ENCODE measurements around the gene ZDHHC14.
A peak's percentile ranks its signal among the peaks of the same experiment; 100 is the strongest.

ZDHHC14 gene

GRCh38 chr6:157721830-157722229 is 340.8 kb downstream of the ZDHHC14 start:
- no peak for TF ChIP-seq EGR1 (IDR thresholded peaks at IDR 0.05)
- TF ChIP-seq MAX (IDR thresholded peaks at IDR 0.05) = no peak
- TF ChIP-seq USF1 (IDR thresholded peaks at IDR 0.05) = no peak
- TF ChIP-seq TCF12 (IDR thresholded peaks at IDR 0.05; ENCODE audit: low read depth) = no peak
- no peak for TF ChIP-seq ZBTB7A (IDR thresholded peaks at IDR 0.05; ENCODE audit: low read depth)
- TF ChIP-seq YY1 (IDR thresholded peaks at IDR 0.05; ENCODE audit: low read depth) = no peak
- no peak for TF ChIP-seq NFIC (IDR thresholded peaks at IDR 0.05)
- TF ChIP-seq CEBPB (IDR thresholded peaks at IDR 0.05) = no peak
- no peak for TF ChIP-seq TEAD4 (IDR thresholded peaks at IDR 0.05)
- TF ChIP-seq FOXM1 (IDR thresholded peaks at IDR 0.05; ENCODE audit: borderline replicate concordance, low read depth) = no peak
- no peak for TF ChIP-seq TAF1 (IDR thresholded peaks at IDR 0.05; ENCODE audit: low read depth)
- no peak for TF ChIP-seq REST (IDR thresholded peaks at IDR 0.05; ENCODE audit: low read depth)
- TF ChIP-seq CREB1 (IDR thresholded peaks at IDR 0.05; ENCODE audit: low read depth) = no peak
- TF ChIP-seq RAD21 (IDR thresholded peaks at IDR 0.05; ENCODE audit: low read depth) = no peak
- no peak for TF ChIP-seq EP300 (IDR thresholded peaks at IDR 0.05; ENCODE audit: borderline replicate concordance)

- no peak for TF ChIP-seq USF1 (IDR thresholded peaks at IDR 0.05)
Measured at GRCh38 chr6:157723376-157723775, 342.4 kb downstream of the ZDHHC14 start.

- TF ChIP-seq TEAD4 (IDR thresholded peaks at IDR 0.05) = 0 out of 2 replicates have a peak, but pooled peaks have one; percentile 12
- TF ChIP-seq NFIC (IDR thresholded peaks at IDR 0.05) = no peak
Measured at GRCh38 chr6:157724138-157724820, 343.3 kb downstream of the ZDHHC14 start.

- TF ChIP-seq YY1 (IDR thresholded peaks at IDR 0.05; ENCODE audit: low read depth) (no peak), TEAD4 (IDR thresholded peaks at IDR 0.05) (no peak)
Measured at GRCh38 chr6:157724960-157725741, 344.2 kb downstream of the ZDHHC14 start.

GRCh38 chr6:157725836-157726235 is 344.8 kb downstream of the ZDHHC14 start:
- TF ChIP-seq RAD21 (IDR thresholded peaks at IDR 0.05; ENCODE audit: low read depth) (no peak), EGR1 (IDR thresholded peaks at IDR 0.05) (no peak), YY1 (IDR thresholded peaks at IDR 0.05; ENCODE audit: low read depth) (no peak), TCF12 (IDR thresholded peaks at IDR 0.05; ENCODE audit: low read depth) (no peak), TAF1 (IDR thresholded peaks at IDR 0.05; ENCODE audit: low read depth) (no peak), NFIC (IDR thresholded peaks at IDR 0.05) (no peak), CREB1 (IDR thresholded peaks at IDR 0.05; ENCODE audit: low read depth) (no peak), CEBPB (IDR thresholded peaks at IDR 0.05) (no peak), EP300 (IDR thresholded peaks at IDR 0.05; ENCODE audit: borderline replicate concordance) (no peak), TEAD4 (IDR thresholded peaks at IDR 0.05) (no peak)

- TF ChIP-seq TEAD4 (IDR thresholded peaks at IDR 0.05) (no peak), CREB1 (IDR thresholded peaks at IDR 0.05; ENCODE audit: low read depth) (no peak), FOXM1 (IDR thresholded peaks at IDR 0.05; ENCODE audit: borderline replicate concordance, low read depth) (no peak), USF1 (IDR thresholded peaks at IDR 0.05) (no peak), TAF1 (IDR thresholded peaks at IDR 0.05; ENCODE audit: low read depth) (no peak), CEBPB (IDR thresholded peaks at IDR 0.05) (no peak), EGR1 (IDR thresholded peaks at IDR 0.05) (no peak), TCF12 (IDR thresholded peaks at IDR 0.05; ENCODE audit: low read depth) (no peak), RAD21 (IDR thresholded peaks at IDR 0.05; ENCODE audit: low read depth) (no peak), EP300 (IDR thresholded peaks at IDR 0.05; ENCODE audit: borderline replicate concordance) (no peak), MAX (IDR thresholded peaks at IDR 0.05) (no peak), YY1 (IDR thresholded peaks at IDR 0.05; ENCODE audit: low read depth) (no peak), REST (IDR thresholded peaks at IDR 0.05; ENCODE audit: low read depth) (no peak), NFIC (IDR thresholded peaks at IDR 0.05) (no peak), ZBTB7A (IDR thresholded peaks at IDR 0.05; ENCODE audit: low read depth) (no peak)
Measured at GRCh38 chr6:157726892-157727628, 346.1 kb downstream of the ZDHHC14 start.
